ENCODE data around the gene LONP1.

LONP1 gene

DNA sequence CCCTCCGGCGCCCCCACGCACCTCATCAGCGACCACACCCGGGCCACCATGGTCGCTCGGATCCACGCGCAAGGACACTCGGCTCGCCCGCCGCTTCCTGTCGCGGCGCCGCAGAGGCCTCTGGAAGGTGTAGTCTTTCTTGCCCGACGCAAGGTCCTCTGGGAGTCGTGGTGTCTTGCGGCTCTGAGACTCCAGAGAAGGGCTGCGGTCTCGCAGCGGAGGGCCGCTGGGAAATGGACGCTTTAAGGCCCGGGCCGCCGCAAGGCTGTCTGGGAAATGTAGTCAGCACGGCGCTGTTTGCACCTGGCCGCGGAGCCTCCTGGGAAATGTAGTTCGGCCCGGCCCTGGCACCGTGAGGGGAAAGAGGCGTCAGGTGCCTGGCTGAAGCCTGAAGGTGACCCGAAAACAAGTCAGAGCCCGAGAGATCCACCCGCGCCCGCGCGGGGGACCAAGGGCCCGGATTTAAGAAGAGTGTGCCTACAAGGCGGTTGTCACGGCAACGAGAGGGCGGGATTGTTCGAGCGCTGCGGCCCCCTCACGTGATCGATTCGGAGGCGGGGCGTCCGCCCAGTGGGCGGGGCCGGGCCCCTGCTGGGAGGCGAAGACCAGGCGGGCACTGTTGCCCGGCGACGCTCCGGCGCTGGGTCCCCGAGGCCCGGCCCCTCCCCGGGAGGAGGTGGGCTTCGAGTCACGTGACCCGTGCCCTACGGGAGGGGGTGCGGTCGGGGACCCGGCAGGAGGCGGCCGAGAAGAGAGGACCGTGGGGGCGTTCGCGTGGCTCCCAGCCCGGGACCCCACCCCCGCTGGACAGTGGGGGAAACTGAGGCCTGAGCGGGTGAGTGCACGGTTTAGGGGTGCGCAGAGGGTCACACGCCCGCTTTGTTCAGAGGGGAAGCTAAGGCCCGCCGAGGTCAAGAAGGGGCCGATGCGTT lies 39.2 kb downstream of the LONP1 start, which contains the start of the genes HSD11B1L and MICOS13 (continued):
- TF ChIP-seq GLIS2 (tag by site-specific recombination; IDR thresholded peaks at IDR 0.05): peak; percentile 48
- no peak for TF ChIP-seq ZNF544 (tag by site-specific recombination; IDR thresholded peaks at IDR 0.05)
- TF ChIP-seq, protein P1, sequence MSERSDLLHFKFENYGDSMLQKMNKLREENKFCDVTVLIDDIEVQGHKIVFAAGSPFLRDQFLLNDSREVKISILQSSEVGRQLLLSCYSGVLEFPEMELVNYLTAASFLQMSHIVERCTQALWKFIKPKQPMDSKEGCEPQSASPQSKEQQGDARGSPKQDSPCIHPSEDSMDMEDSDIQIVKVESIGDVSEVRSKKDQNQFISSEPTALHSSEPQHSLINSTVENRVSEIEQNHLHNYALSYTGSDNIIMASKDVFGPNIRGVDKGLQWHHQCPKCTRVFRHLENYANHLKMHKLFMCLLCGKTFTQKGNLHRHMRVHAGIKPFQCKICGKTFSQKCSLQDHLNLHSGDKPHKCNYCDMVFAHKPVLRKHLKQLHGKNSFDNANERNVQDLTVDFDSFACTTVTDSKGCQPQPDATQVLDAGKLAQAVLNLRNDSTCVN (tag by site-specific recombination; optimal IDR thresholded peaks at IDR 0.05): peak; percentile 79
- peak; percentile 96 for TF ChIP-seq ZBTB8A (tag by site-specific recombination; IDR thresholded peaks at IDR 0.05)
- TF ChIP-seq, protein P2, sequence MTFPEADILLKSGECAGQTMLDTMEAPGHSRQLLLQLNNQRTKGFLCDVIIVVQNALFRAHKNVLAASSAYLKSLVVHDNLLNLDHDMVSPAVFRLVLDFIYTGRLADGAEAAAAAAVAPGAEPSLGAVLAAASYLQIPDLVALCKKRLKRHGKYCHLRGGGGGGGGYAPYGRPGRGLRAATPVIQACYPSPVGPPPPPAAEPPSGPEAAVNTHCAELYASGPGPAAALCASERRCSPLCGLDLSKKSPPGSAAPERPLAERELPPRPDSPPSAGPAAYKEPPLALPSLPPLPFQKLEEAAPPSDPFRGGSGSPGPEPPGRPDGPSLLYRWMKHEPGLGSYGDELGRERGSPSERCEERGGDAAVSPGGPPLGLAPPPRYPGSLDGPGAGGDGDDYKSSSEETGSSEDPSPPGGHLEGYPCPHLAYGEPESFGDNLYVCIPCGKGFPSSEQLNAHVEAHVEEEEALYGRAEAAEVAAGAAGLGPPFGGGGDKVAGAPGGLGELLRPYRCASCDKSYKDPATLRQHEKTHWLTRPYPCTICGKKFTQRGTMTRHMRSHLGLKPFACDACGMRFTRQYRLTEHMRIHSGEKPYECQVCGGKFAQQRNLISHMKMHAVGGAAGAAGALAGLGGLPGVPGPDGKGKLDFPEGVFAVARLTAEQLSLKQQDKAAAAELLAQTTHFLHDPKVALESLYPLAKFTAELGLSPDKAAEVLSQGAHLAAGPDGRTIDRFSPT (tag by site-specific recombination; IDR thresholded peaks at IDR 0.05): peak; percentile 97
- no peak for TF ChIP-seq ZNF211 (tag by site-specific recombination; IDR thresholded peaks at IDR 0.05; ENCODE audit: low read depth)
- TF ChIP-seq ZFP37 (tag by site-specific recombination; IDR thresholded peaks at IDR 0.05): no peak
- peak; percentile 42 for TF ChIP-seq ZSCAN30 (tag by site-specific recombination; IDR thresholded peaks at IDR 0.05)
- TF ChIP-seq SP3 (tag by site-specific recombination; IDR thresholded peaks at IDR 0.05): peak; percentile 100
- no peak for TF ChIP-seq ZNF488 (tag by site-specific recombination; IDR thresholded peaks at IDR 0.05)
- no peak for TF ChIP-seq ZNF596 (tag by site-specific recombination; IDR thresholded peaks at IDR 0.05)
- TF ChIP-seq BCL11B (tag by site-specific recombination; IDR thresholded peaks at IDR 0.05; ENCODE audit: low read depth): 0 out of 2 replicates have a peak, but pooled peaks have one; percentile 8
- no peak for TF ChIP-seq ZNF830 (tag by site-specific recombination; IDR thresholded peaks at IDR 0.05; ENCODE audit: low read depth)
- no peak for TF ChIP-seq ZBTB49 (tag by site-specific recombination; IDR thresholded peaks at IDR 0.05; ENCODE audit: low read depth)
- peak; percentile 95 for TF ChIP-seq KLF9 (tag by site-specific recombination; IDR thresholded peaks at IDR 0.05; ENCODE audit: low read depth)
- no peak for TF ChIP-seq ZNF19 (tag by site-specific recombination; IDR thresholded peaks at IDR 0.05; ENCODE audit: low read depth)
- TF ChIP-seq YY2 (tag by site-specific recombination; IDR thresholded peaks at IDR 0.05): peak; percentile 72
- TF ChIP-seq ZBTB1 (tag by site-specific recombination; IDR thresholded peaks at IDR 0.05): no peak
- no peak; the same call in 1 of the 2 replicates for TF ChIP-seq ZNF341 (tag by site-specific recombination; IDR thresholded peaks at IDR 0.05; ENCODE audit: low read depth)
- TF ChIP-seq ZNF510 (tag by site-specific recombination; IDR thresholded peaks at IDR 0.05; ENCODE audit: insufficient replicate concordance): no peak
- TF ChIP-seq ZNF629 (tag by site-specific recombination; IDR thresholded peaks at IDR 0.05): 0 out of 2 replicates have a peak, but pooled peaks have one; percentile 43
- TF ChIP-seq ZBTB10 (tag by site-specific recombination; IDR thresholded peaks at IDR 0.05): peak; percentile 78; the same call in 1 of the 2 replicates
- no peak for TF ChIP-seq ZNF133 (tag by site-specific recombination; IDR thresholded peaks at IDR 0.05)
- no peak for TF ChIP-seq ZNF48 (tag by site-specific recombination; IDR thresholded peaks at IDR 0.05)
- TF ChIP-seq ZFP41 (tag by site-specific recombination; IDR thresholded peaks at IDR 0.05; ENCODE audit: borderline replicate concordance): no peak
- TF ChIP-seq GLI2 (tag by site-specific recombination; IDR thresholded peaks at IDR 0.05; ENCODE audit: borderline replicate concordance, low read depth): no peak
- no peak for TF ChIP-seq ZNF558 (tag by site-specific recombination; IDR thresholded peaks at IDR 0.05)
- TF ChIP-seq MYNN (tag by site-specific recombination; IDR thresholded peaks at IDR 0.05; ENCODE audit: borderline replicate concordance): no peak
- TF ChIP-seq ZBTB48 (tag by site-specific recombination; IDR thresholded peaks at IDR 0.05): peak; percentile 8; the same call in 1 of the 2 replicates
